Measurements from ENCODE around the gene MRC1. TPM values are rescaled to one million over a fixed set of nuclear protein-coding genes. Genes with fewer than 3 reads are reported as not detected.

Gene MRC1
- total and polyA plus RNA-seq, 4 donors: 14.0 to 161 (median 43.6) TPM

- Histone ChIP-seq H3K4me1 (ENCODE audit: control insufficient read depth in 5 of 5, insufficient read depth in 5 of 5, low read length in 5 of 5) (peaks cover 0 to 9% (median 0%) of the 10 kb centered on the region in 5 donors), H3K36me3 (ENCODE audit: control insufficient read depth in 4 of 4, insufficient read depth in 4 of 4, low read length in 4 of 4) (no peaks in the 10 kb centered on the region), H3K9ac (ENCODE audit: insufficient read depth in 1 of 2, low read length in 2 of 2) (no peak overlapping the region), H3K9me3 (ENCODE audit: control insufficient read depth in 4 of 4, insufficient read depth in 3 of 4, low read length in 3 of 4) (no peaks in the 10 kb centered on the region), H3K27me3 (ENCODE audit: control insufficient read depth in 3 of 3, insufficient read depth in 3 of 3, low read length in 2 of 3) (no peaks in the 10 kb centered on the region), H3K4me3 (no peak overlapping the region), H3K27ac (ENCODE audit: low read depth in 1 of 2, low read length in 1 of 2) (no peak overlapping the region)
- no peak for ATAC-seq (ENCODE audit: insufficient read depth, low FRiP score)
- TF ChIP-seq CTCF (IDR thresholded peaks at IDR 0.05; ENCODE audit: control extremely low read depth, extremely low read depth): peak; percentile 7
- peak in 2 of 3 donors; percentile 72 to 74 for DNase-seq
- 66 to 82% methylated on average over 5 of the region's 5 CpGs for WGBS, 2 donors
These were observed 38.6 kb downstream of the MRC1 start for GRCh38 chr10:17847585-17848296.

DNA sequence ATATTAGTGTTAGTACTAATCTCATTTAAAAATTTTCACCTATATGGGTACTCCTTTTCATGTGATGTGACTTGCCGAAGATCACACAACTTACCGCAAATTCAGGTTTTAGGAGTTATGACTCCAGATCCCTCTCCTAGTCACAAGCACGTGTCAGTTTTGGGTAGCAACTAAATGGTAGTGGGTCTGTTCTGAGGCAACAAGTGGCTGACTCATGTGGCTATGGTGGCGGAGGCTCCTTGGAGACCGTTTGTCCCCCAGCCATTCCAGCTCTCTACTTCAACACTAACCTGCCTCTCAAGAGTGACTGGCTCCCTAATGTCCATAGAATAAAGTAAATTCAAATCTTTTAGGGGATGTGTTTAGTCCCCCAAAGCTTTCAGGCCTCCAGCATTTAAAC is 39.5 kb downstream of the MRC1 start:
- Histone ChIP-seq H3K9ac (ENCODE audit: insufficient read depth in 1 of 2, low read length in 2 of 2) (no peak overlapping the region), H3K27ac (ENCODE audit: low read depth in 1 of 2, low read length in 1 of 2) (no peak overlapping the region), H3K4me1 (ENCODE audit: control insufficient read depth in 5 of 5, insufficient read depth in 5 of 5, low read length in 5 of 5) (peaks cover 0 to 9% (median 0%) of the 10 kb centered on the region in 5 donors), H3K36me3 (ENCODE audit: control insufficient read depth in 4 of 4, insufficient read depth in 4 of 4, low read length in 4 of 4) (no peaks in the 10 kb centered on the region), H3K9me3 (ENCODE audit: control insufficient read depth in 4 of 4, insufficient read depth in 3 of 4, low read length in 3 of 4) (no peaks in the 10 kb centered on the region), H3K4me3 (no peak overlapping the region), H3K27me3 (ENCODE audit: control insufficient read depth in 3 of 3, insufficient read depth in 3 of 3, low read length in 2 of 3) (no peaks in the 10 kb centered on the region)
- DNase-seq (no peak), ATAC-seq (ENCODE audit: insufficient read depth, low FRiP score) (no peak)
- 81 to 87% methylated on average over 5 of the region's 5 CpGs for WGBS, 2 donors
- TF ChIP-seq CTCF (IDR thresholded peaks at IDR 0.05; ENCODE audit: control extremely low read depth, extremely low read depth): no peak

DNA sequence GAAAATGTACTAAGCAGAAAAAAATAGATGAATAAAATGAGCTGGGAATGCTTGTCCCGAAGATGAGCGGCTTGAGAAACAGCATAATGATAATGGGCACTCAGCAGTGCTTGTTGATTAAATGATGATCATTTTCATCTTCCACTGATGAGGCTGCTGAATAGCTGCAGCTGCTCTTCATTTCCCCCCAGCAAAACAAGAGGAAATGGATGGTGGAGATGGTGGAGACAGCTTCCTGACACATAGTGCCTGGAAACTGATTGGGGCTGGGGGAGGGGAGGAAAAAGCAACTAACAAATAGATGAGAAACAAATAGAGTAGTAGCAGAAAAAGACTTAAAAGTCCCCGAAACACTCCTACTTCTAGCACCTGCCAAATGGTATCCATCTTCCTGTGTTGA is 41.4 kb downstream of the MRC1 start:
- Histone ChIP-seq H3K9me3 (ENCODE audit: control insufficient read depth in 4 of 4, insufficient read depth in 3 of 4, low read length in 3 of 4) (no peaks in the 10 kb centered on the region), H3K27me3 (ENCODE audit: control insufficient read depth in 3 of 3, insufficient read depth in 3 of 3, low read length in 2 of 3) (no peaks in the 10 kb centered on the region), H3K4me3 (no peak overlapping the region), H3K27ac (ENCODE audit: low read depth in 1 of 2, low read length in 1 of 2) (no peak overlapping the region), H3K9ac (ENCODE audit: insufficient read depth in 1 of 2, low read length in 2 of 2) (no peak overlapping the region), H3K4me1 (ENCODE audit: control insufficient read depth in 5 of 5, insufficient read depth in 5 of 5, low read length in 5 of 5) (peaks cover 0 to 9% (median 0%) of the 10 kb centered on the region in 5 donors), H3K36me3 (ENCODE audit: control insufficient read depth in 4 of 4, insufficient read depth in 4 of 4, low read length in 4 of 4) (no peaks in the 10 kb centered on the region)
- TF ChIP-seq CTCF (IDR thresholded peaks at IDR 0.05; ENCODE audit: control extremely low read depth, extremely low read depth): no peak
- DNase-seq (peak; percentile 23 to 61 (median 38)), ATAC-seq (ENCODE audit: insufficient read depth, low FRiP score) (no peak)
- WGBS, 2 donors: 68 to 77% methylated on average over 3 of the region's 3 CpGs
